K562 (cell line): ENCODE measurements around the gene TIPARP. TPM values are rescaled to one million over a fixed set of nuclear protein-coding genes. Genes with fewer than 3 reads are reported as not detected.

Experiments used
- ATAC-seq: fragments of 200-7000 bp; cut with Tn5 transposase; 3 replicates; pipeline ENCODE4 v1.9.1; 2020; ENCODE audit warnings: moderate library complexity
- BruUV-seq: library from RNA; stranded (reverse); fragments of 400-500 nt; replicated peaks from 2 replicates; lab custom pipeline; 2021; lab: Mats Ljungman, UMichigan
- CTCF ChIA-PET: fragments of 300-600 bp; formaldehyde crosslinking; extraction: SDS; loops from one replicate; lab custom pipeline; 2021; ENCODE audit warnings: low intra/inter-chr PET ratio; lab: Yijun Ruan, JAX
- POLR2A ChIA-PET: fragments of 300-600, 350-650 bp; sonication (Branson Sonifier 250); formaldehyde crosslinking; extraction: SDS; loops from one replicate; lab custom pipeline; 2021; ENCODE audit warnings: antibody characterized with exemption, inconsistent platforms; lab: Yijun Ruan, JAX
- DNase-seq, 4 experiments: peaks; one replicate each; pipeline versions ENCODE4 v3.0.0 to v3.0.0-alpha.2; 2011 to 2018; ENCODE audit warnings: low spot score in 3 of 4, mixed read lengths in 3 of 4; ENCODE audit errors: extremely low read depth in 1 of 4
- FAIRE-seq: peaks from 2 replicates; lab custom pipeline; 2011; peaks lifted over from hg19 to GRCh38; lab: Jason Lieb, UNC
- H2AFZ ChIP-seq: 2 replicates; pipeline ENCODE4 v1.6.0; 2011; ENCODE audit warnings: low read depth, low read length, control low read depth, inconsistent platforms
- H3K27ac ChIP-seq: fragments of 200-600 bp; 3 replicates; pipeline ENCODE4 v1.8.0; 2011; ENCODE audit warnings: low read depth, mild to moderate bottlenecking, control low read depth, inconsistent platforms, low read length, moderate library complexity, mixed read lengths; ENCODE audit errors: extremely low read depth
- H3K27me3 ChIP-seq, 2 experiments: fragments of 300-600 bp in 1 of 2; 2 replicates in 1 of 2; 3 replicates in 1 of 2; pipeline versions ENCODE4 v1.6.0 to v1.8.0; 2011; ENCODE audit warnings: inconsistent platforms in 2 of 2, low read length in 2 of 2, mild to moderate bottlenecking in 1 of 2, mixed read lengths in 1 of 2, moderate library complexity in 1 of 2; ENCODE audit not compliant: control insufficient read depth in 2 of 2, insufficient read depth in 2 of 2
- H3K36me3 ChIP-seq: fragments of 300-600 bp; 3 replicates; pipeline ENCODE4 v1.8.0; 2011; ENCODE audit warnings: mild to moderate bottlenecking, low read length, inconsistent platforms; ENCODE audit not compliant: control insufficient read depth, insufficient read depth
- H3K4me1 ChIP-seq, 2 experiments: fragments of 200-600 bp in 1 of 2; replicated peaks in 1 of 2; 2 replicates in 1 of 2; 3 replicates in 1 of 2; pipeline versions ENCODE4 v1.5.1 to v1.8.0; 2011; ENCODE audit warnings: inconsistent platforms in 2 of 2, low read length in 2 of 2, mild to moderate bottlenecking in 1 of 2, mixed read lengths in 1 of 2, moderate library complexity in 1 of 2; ENCODE audit not compliant: control insufficient read depth in 2 of 2, insufficient read depth in 2 of 2
- H3K4me2 ChIP-seq: 2 replicates; pipeline ENCODE4 v1.6.1; 2011; ENCODE audit warnings: low read length, control low read depth, inconsistent platforms, mixed read lengths; ENCODE audit not compliant: insufficient read depth
- H3K4me3 ChIP-seq: fragments of 200-600 bp; sonication (generic), shearing (Covaris generic); 2 replicates; pipeline ENCODE4 v1.5.1; 2016; ENCODE audit warnings: control low read depth, inconsistent platforms
- H3K79me2 ChIP-seq: fragments of 200-600 bp; 3 replicates; pipeline ENCODE4 v1.8.0; 2011; ENCODE audit warnings: low read length, inconsistent platforms; ENCODE audit not compliant: control insufficient read depth, insufficient read depth
- H3K9ac ChIP-seq, 2 experiments: 2 replicates each; pipeline versions ENCODE4 v1.6.0 to v1.6.1; 2011; ENCODE audit warnings: low read depth in 2 of 2, low read length in 2 of 2, control low read depth in 1 of 2, inconsistent platforms in 1 of 2, mild to moderate bottlenecking in 1 of 2, mixed read lengths in 1 of 2; ENCODE audit not compliant: insufficient read depth in 1 of 2
- H3K9me1 ChIP-seq: one replicate; pipeline ENCODE4 v1.6.0; 2011; ENCODE audit warnings: inconsistent platforms, mild to moderate bottlenecking, low read length, moderate library complexity; ENCODE audit not compliant: control insufficient read depth, insufficient read depth
- H3K9me3 ChIP-seq: replicated peaks from 2 replicates; pipeline ENCODE4 v1.5.1; 2011; ENCODE audit warnings: low read depth, low read length, inconsistent platforms; ENCODE audit not compliant: control insufficient read depth, insufficient read depth
- H4K20me1 ChIP-seq: replicated peaks from 2 replicates; pipeline ENCODE4 v1.6.1; 2011; ENCODE audit warnings: low read length, inconsistent platforms, mixed read lengths; ENCODE audit not compliant: control insufficient read depth, insufficient read depth
- BMI1 ChIP-seq: fragments of 150-350 bp; IDR thresholded peaks from 2 replicates; pipeline ENCODE4 v1.6.1; 2014; ENCODE audit warnings: low read length
- EWSR1 ChIP-seq: fragments of 450-650 bp; IDR thresholded peaks from 2 replicates; pipeline ENCODE4 v1.6.1; 2018; ENCODE audit warnings: borderline replicate concordance, mild to moderate bottlenecking, low read depth, moderate library complexity; ENCODE audit not compliant: partially characterized antibody
- L3MBTL2 ChIP-seq: fragments of 450-650 bp; IDR thresholded peaks from 2 replicates; pipeline ENCODE4 v1.6.1; 2016; ENCODE audit warnings: mild to moderate bottlenecking, moderate library complexity
- MITF ChIP-seq: IDR thresholded peaks from 2 replicates; pipeline ENCODE4 v1.6.1; 2014; ENCODE audit warnings: antibody characterized with exemption
- MTF1 ChIP-seq: fragments of 250-450 bp; sonication (Bioruptor Pico); IDR thresholded peaks from 2 replicates; pipeline ENCODE4 v1.9.0; 2021; ENCODE audit warnings: moderate library complexity, mild to moderate bottlenecking, inconsistent platforms, borderline replicate concordance
- NFE2 ChIP-seq: IDR thresholded peaks from 2 replicates; pipeline ENCODE4 v1.6.1; 2014; ENCODE audit warnings: antibody characterized with exemption, low read depth
- NFYB ChIP-seq: IDR thresholded peaks from 2 replicates; pipeline ENCODE4 v1.6.1; 2011; ENCODE audit warnings: mild to moderate bottlenecking, moderate library complexity; ENCODE audit not compliant: insufficient read length; ENCODE audit errors: extremely low read depth
- PHF20 ChIP-seq: fragments of 450-650 bp; IDR thresholded peaks from 2 replicates; pipeline ENCODE4 v1.6.1; 2018; ENCODE audit not compliant: partially characterized antibody
- THRAP3 ChIP-seq: fragments of 450-650 bp; IDR thresholded peaks from 2 replicates; pipeline ENCODE4 v1.6.1; 2016; ENCODE audit warnings: mild to moderate bottlenecking, inconsistent platforms, borderline replicate concordance
- ZNF174 ChIP-seq: fragments of 250-450 bp; sonication (Bioruptor Pico); IDR thresholded peaks from 2 replicates; pipeline ENCODE4 v1.4.0; 2020; ENCODE audit warnings: mild to moderate bottlenecking
- ZNF507 ChIP-seq: conservative IDR thresholded peaks from 2 replicates; pipeline ENCODE4 v1.6.1; 2017; ENCODE audit warnings: missing genetic modification characterization, missing compliant biosample characterization
- ZNF57 ChIP-seq: fragments of 450-650 bp; formaldehyde crosslinking; IDR thresholded peaks from 2 replicates; pipeline ENCODE4 v1.4.0; 2020; ENCODE audit warnings: mild to moderate bottlenecking, moderate library complexity
- WGBS: fragments of 100-300 bp; shearing (Covaris generic); methylation state at CpG from one replicate; pipeline ENCODE4 v1.1.6; 2016; ENCODE audit warnings: low coverage, mixed read lengths; ENCODE audit not compliant: insufficient coverage; ENCODE audit errors: missing lambda C conversion rate; 5-methylcytosine and 5-hydroxymethylcytosine counted together
- in situ Hi-C: fragments of 300-500 bp; cut with MboI; formaldehyde crosslinking; loops from 4 replicates; pipeline ENCODE4 v1.15.0; 2018; ENCODE audit warnings: inconsistent platforms, mixed read lengths
- intact Hi-C: fragments of 100-400 bp; cut with micrococcal nuclease; formaldehyde crosslinking; loops from 2 replicates; pipeline ENCODE4 v1.14.2; 2022
- polyA plus RNA-seq, 8 experiments: library from polyadenylated mRNA; depleted of rRNA in 4 of 8; stranded (reverse) in 5 of 8; unstranded in 3 of 8; fragments of >200 nt; fragmentation: Nextera tagmentation in 2 of 8; fragmentation: Illumina TruSeq in 1 of 8; extraction: Ambion mirVana in 2 of 8; extraction: Trizol in 1 of 8; gene quantifications; 2 replicates each; pipeline versions ENCODE4 v1.2.1 to v1.2.3, GENCODE V29; 2011 to 2014; ENCODE audit warnings: inconsistent platforms in 1 of 8, missing spikeins in 1 of 8
- total RNA-seq, 7 experiments: library from RNA; depleted of rRNA in 6 of 7; stranded (reverse); fragments of >200 nt in 6 of 7; fragmentation: Illumina TruSeq in 2 of 7; extraction: Trizol in 2 of 7; gene quantifications; 2 replicates each; pipeline versions ENCODE4 v1.2.1 to v1.2.3, GENCODE V29; 2011 to 2021; ENCODE audit warnings: low replicate concordance in 1 of 7

Gene TIPARP
- total and polyA plus RNA-seq, 9 of the 15 experiments (the other 6 are each of a cell fraction or from before 2014, with no cell fraction given), result 2.4 to 29.4 (median 15.1) TPM

GRCh38 chr3:156725682-156726081 is 51.3 kb downstream of the TIPARP start (continued):
- no peak for TF ChIP-seq MITF
- no peak for TF ChIP-seq ZNF57 (CRISPR knock-in tag)
- TF ChIP-seq L3MBTL2, result no peak
- no peak for TF ChIP-seq ZNF507 (tag)
- TF ChIP-seq BMI1, result no peak

- no peak overlapping the region for H3K4me2 ChIP-seq
- no peak overlapping the region for H3K27ac ChIP-seq
- no peak overlapping the region for H2AFZ ChIP-seq
- no peak for DNase-seq
- in situ Hi-C loops (no loop called here), intact Hi-C loops (no loop called here)
- no TSS peak for BruUV-seq
- no peaks in the 10 kb centered on the region for H3K79me2 ChIP-seq
- H3K27me3 ChIP-seq, result no peaks in the 10 kb centered on the region
- FAIRE-seq, result no peak
- H3K4me1 ChIP-seq, result peaks cover 0 to 1% of the 10 kb centered on the region in 2 experiments; a peak in 1 of 5 replicates
- POLR2A ChIA-PET, result no interaction called here
- no peak for TF ChIP-seq NFE2
- TF ChIP-seq THRAP3, result no peak
- no peak for TF ChIP-seq EWSR1
- no peak for TF ChIP-seq MITF
- no peak for TF ChIP-seq ZNF174 (CRISPR knock-in tag)
- TF ChIP-seq MTF1, result no peak
- TF ChIP-seq NFYB, result no peak
- TF ChIP-seq PHF20, result no peak
- no peaks in the 10 kb centered on the region for H3K36me3 ChIP-seq
- H3K9me3 ChIP-seq, result no peaks in the 10 kb centered on the region
- H4K20me1 ChIP-seq, result no peaks in the 10 kb centered on the region
- CTCF ChIA-PET, result no interaction called here
- ATAC-seq, result no peak
- no peak overlapping the region for H3K4me3 ChIP-seq
- no peak overlapping the region for H3K9ac ChIP-seq
- 31% methylated on average over 1 of the region's 1 CpG for WGBS
- H3K9me1 ChIP-seq, result no peaks in the 10 kb centered on the region
Observed at GRCh38 chr3:156726456-156726855, 52.1 kb downstream of the TIPARP start.
